ENCODE results near the gene ABHD17A. TPM values are rescaled to one million over a fixed set of nuclear protein-coding genes. Genes with fewer than 3 reads are reported as not detected.
"Not testable (repeated sequence)": the region's sequence is repeated elsewhere in the genome, so short reads cannot be mapped to it uniquely, and the experiment has no call there.

The ABHD17A gene
- total RNA-seq: 58.1 and 63.1 TPM in 2 replicates
- total RNA-seq (2013): 62.3 TPM
- polyA plus RNA-seq: 127 and 134 TPM in 2 replicates
- polyA minus RNA-seq: 104 and 107 TPM in 2 replicates

DNA sequence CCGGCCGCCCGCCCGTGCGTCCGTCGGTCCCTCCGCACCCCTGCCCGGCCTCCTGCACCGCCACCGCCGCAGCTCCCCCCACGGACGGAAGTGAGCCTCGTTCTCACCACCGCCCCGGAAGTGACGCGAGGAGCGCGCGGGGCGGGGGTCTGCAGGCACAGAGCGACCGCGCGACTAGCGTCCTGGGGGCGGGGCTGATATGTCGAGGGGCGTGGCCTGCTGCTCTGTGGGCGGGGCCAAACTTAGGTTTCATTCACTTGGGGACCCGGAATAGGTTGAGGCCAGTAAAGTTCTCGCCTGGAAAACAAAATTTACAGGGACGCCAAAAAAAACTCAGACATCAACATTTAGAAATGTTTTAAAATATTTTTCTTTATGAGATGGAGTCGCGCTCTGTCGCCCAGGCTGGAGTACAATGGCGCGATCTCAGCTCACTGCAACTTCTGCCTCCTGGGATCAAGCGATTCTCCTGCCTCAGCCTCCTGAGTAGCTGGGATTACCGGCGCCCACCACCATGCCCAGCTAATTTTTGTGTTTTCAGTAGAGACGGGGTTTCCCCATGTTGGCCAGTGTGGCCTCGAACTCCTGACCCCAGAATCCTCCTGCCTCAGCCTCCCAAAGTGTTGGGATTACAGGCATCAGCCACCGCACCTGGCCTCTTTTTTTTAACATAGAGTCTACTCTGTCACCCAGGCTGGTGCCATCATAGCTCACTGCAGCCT is at the start of gene ABHD17A:
Gene ABHD17A (minus strand): TSS at position 99 of the 722 bp plus-strand sequence. CDS start 3,930 bp downstream, outside the sequence.
- H3K27ac ChIP-seq (ENCODE audit: low read length in 2 of 2): peak within 1 kb of the TSS; percentile 59 to 62
- H4K20me1 ChIP-seq (ENCODE audit: control insufficient read depth, insufficient read depth, low read length, poor library complexity, severe bottlenecking): peaks cover 40% of the 10 kb centered on the region
- peaks cover 50% of the 10 kb centered on the region for H3K79me2 ChIP-seq (ENCODE audit: control insufficient read depth, insufficient read depth, low read length)
- peaks cover 35% of the 10 kb centered on the region for H3K4me1 Mint-ChIP-seq
- peaks cover 32 to 51% of the 10 kb centered on the region in 2 donors for H3K4me1 ChIP-seq (ENCODE audit: control insufficient read depth in 2 of 2, insufficient read depth in 2 of 2, low read length in 2 of 2)
- whole genome bisulfite sequencing (ENCODE audit: insufficient coverage): 22% methylated on average over 43 of the region's 46 CpGs
- H3K9me3 ChIP-seq (ENCODE audit: control extremely low read depth in 1 of 3, control insufficient read depth in 2 of 3, insufficient read depth in 1 of 3, low read length in 2 of 3); H3K27me3 Mint-ChIP-seq; H3K27me3 ChIP-seq (replicated peaks in 1 of 4; ENCODE audit: control extremely low read depth in 1 of 4, control insufficient read depth in 3 of 4, insufficient read depth in 4 of 4, low read length in 3 of 4); H3K36me3 ChIP-seq (replicated peaks in 1 of 2; ENCODE audit: control extremely low read depth in 1 of 2, control insufficient read depth in 1 of 2, extremely low read depth in 1 of 2, insufficient read depth in 2 of 2, low read length in 1 of 2); H3K9me3 Mint-ChIP-seq (ENCODE audit: insufficient read depth): not testable (repeated sequence)
- ChIA-PET POLR2A (interaction anchor here (0.6 to 3.3 kb wide), 3 partner anchors 10 to 165 kb away, joined by 3 to 20 read pairs (median 6); no protein-coding TSS in a partner anchor), CTCF (interaction anchor here (0.6 to 2.3 kb wide), 4 partner anchors 9 to 181 kb away, joined by 3 to 6 read pairs (median 3); no protein-coding TSS in a partner anchor)
- intact Hi-C loops (cut with micrococcal nuclease): loop anchor here (1.0 kb wide), 3 partner anchors 9 to 20 kb away; partner anchors contain the start of genes ADAT3 and SCAMP4
- peak within 1 kb of the TSS; percentile 74 for H3K9ac ChIP-seq (ENCODE audit: low read length)
- peak within 1 kb of the TSS; percentile 31 for H2AFZ ChIP-seq (ENCODE audit: insufficient read depth, low read depth, low read length, poor library complexity, severe bottlenecking)
- H3K4me3 ChIP-seq (ENCODE audit: control extremely low read depth in 1 of 5, extremely low read depth in 1 of 5, insufficient read depth in 1 of 5, low read depth in 2 of 5, low read length in 4 of 5): peak within 1 kb of the TSS; percentile 63 to 92 (median 86)
- H3K4me3 Mint-ChIP-seq: peak within 1 kb of the TSS; percentile 99
- ATAC-seq (ENCODE audit: low read depth) (peak; percentile 98), DNase-seq (peak; percentile 95)
- peak within 1 kb of the TSS; percentile 92 for H3K4me2 ChIP-seq (replicated peaks; ENCODE audit: low read depth, low read length, poor library complexity, severe bottlenecking)
- H3K27ac Mint-ChIP-seq: peak within 1 kb of the TSS; percentile 96

DNA sequence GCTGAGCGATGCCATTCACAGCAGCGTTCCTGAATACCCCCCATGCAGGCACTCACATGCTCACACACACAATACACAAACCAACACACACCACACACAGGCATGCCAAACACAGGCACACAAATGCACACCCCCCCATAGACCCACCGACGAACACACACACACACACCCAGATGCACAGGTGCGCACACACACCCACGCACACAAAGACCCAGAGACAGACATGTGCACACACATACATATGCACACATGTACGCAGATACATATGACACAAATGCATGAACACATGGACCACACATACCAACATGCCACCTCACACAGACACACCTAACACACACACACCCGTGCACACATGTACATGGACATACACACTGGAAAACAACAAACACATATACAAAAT is 48.6 kb upstream of the ABHD17A start:
- peaks cover 52% of the 10 kb centered on the region for H3K4me1 Mint-ChIP-seq
- Histone ChIP-seq H3K36me3 (replicated peaks in 1 of 2; ENCODE audit: control extremely low read depth in 1 of 2, control insufficient read depth in 1 of 2, extremely low read depth in 1 of 2, insufficient read depth in 2 of 2, low read length in 1 of 2) (peaks cover 0 to 4% of the 10 kb centered on the region in 2 experiments), H3K4me1 (ENCODE audit: control insufficient read depth in 2 of 2, insufficient read depth in 2 of 2, low read length in 2 of 2) (peaks cover 40 to 60% of the 10 kb centered on the region in 2 donors), H2AFZ (ENCODE audit: insufficient read depth, low read depth, low read length, poor library complexity, severe bottlenecking) (no peak overlapping the region), H4K20me1 (ENCODE audit: control insufficient read depth, insufficient read depth, low read length, poor library complexity, severe bottlenecking) (no peaks in the 10 kb centered on the region), H3K4me3 (ENCODE audit: control extremely low read depth in 1 of 5, extremely low read depth in 1 of 5, insufficient read depth in 1 of 5, low read depth in 2 of 5, low read length in 4 of 5) (no peak overlapping the region), H3K9me3 (ENCODE audit: control extremely low read depth in 1 of 3, control insufficient read depth in 2 of 3, insufficient read depth in 1 of 3, low read length in 2 of 3) (peaks cover 0 to 20% (median 3%) of the 10 kb centered on the region in 3 donors), H3K4me2 (replicated peaks; ENCODE audit: low read depth, low read length, poor library complexity, severe bottlenecking) (peak overlapping the region; percentile 60), H3K79me2 (ENCODE audit: control insufficient read depth, insufficient read depth, low read length) (peaks cover 61% of the 10 kb centered on the region), H3K27ac (ENCODE audit: low read length in 2 of 2) (peak overlapping the region in 1 of 2 donors; percentile 79), H3K9ac (ENCODE audit: low read length) (no peak overlapping the region), H3K27me3 (replicated peaks in 1 of 4; ENCODE audit: control extremely low read depth in 1 of 4, control insufficient read depth in 3 of 4, insufficient read depth in 4 of 4, low read length in 3 of 4) (no peaks in the 10 kb centered on the region)
- ChIA-PET POLR2A (interaction anchor here (0.6 to 0.7 kb wide), 3 partner anchors 10 to 266 kb away, joined by 3 to 4 read pairs (median 4); no protein-coding TSS in a partner anchor), CTCF (interaction anchor here (1.2 to 1.5 kb wide), 2 partner anchors 37 to 69 kb away, joined by 3 to 5 read pairs; no protein-coding TSS in a partner anchor)
- ATAC-seq (ENCODE audit: low read depth) (no peak), DNase-seq (no peak)
- TF ChIP-seq EZH2 (IDR thresholded peaks at IDR 0.05; ENCODE audit: borderline replicate concordance, insufficient read depth, low read depth, low read length, poor library complexity, severe bottlenecking): no peak
- TF ChIP-seq, protein P1, sequence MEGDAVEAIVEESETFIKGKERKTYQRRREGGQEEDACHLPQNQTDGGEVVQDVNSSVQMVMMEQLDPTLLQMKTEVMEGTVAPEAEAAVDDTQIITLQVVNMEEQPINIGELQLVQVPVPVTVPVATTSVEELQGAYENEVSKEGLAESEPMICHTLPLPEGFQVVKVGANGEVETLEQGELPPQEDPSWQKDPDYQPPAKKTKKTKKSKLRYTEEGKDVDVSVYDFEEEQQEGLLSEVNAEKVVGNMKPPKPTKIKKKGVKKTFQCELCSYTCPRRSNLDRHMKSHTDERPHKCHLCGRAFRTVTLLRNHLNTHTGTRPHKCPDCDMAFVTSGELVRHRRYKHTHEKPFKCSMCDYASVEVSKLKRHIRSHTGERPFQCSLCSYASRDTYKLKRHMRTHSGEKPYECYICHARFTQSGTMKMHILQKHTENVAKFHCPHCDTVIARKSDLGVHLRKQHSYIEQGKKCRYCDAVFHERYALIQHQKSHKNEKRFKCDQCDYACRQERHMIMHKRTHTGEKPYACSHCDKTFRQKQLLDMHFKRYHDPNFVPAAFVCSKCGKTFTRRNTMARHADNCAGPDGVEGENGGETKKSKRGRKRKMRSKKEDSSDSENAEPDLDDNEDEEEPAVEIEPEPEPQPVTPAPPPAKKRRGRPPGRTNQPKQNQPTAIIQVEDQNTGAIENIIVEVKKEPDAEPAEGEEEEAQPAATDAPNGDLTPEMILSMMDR (IDR thresholded peaks at IDR 0.05): no peak
- H3K4me3 Mint-ChIP-seq: peak overlapping the region; percentile 5
- peaks cover 2% of the 10 kb centered on the region for H3K9me3 Mint-ChIP-seq (ENCODE audit: insufficient read depth)
- intact Hi-C loops (cut with micrococcal nuclease): no loop called here
- WGBS (ENCODE audit: insufficient coverage): 100% methylated on average over 7 of the region's 8 CpGs
- H3K27me3 Mint-ChIP-seq: no peaks in the 10 kb centered on the region
- H3K27ac Mint-ChIP-seq: peak overlapping the region; percentile 75

All from B cell (primary cell).